WTC11 (cell line): ENCODE data around the gene MTHFD2. TPM values are rescaled to one million over a fixed set of nuclear protein-coding genes. Genes with fewer than 3 reads are reported as not detected.

Experiments used
- ATAC-seq: fragments of 200-7000 bp; cut with Tn5 transposase; 2 replicates; pipeline ENCODE4 v1.10.0; 2021; ENCODE audit warnings: mild to moderate bottlenecking, moderate library complexity
- CTCF ChIA-PET: fragments of 300-600 bp; sonication (Branson Sonifier 250); formaldehyde crosslinking; loops from one replicate; lab custom pipeline; 2021; ENCODE audit warnings: antibody characterized with exemption; lab: Charles Lee
- POLR2A ChIA-PET: fragments of 350-600 bp; sonication (Branson Sonifier 250); formaldehyde crosslinking; loops from one replicate; lab custom pipeline; 2021; ENCODE audit warnings: antibody characterized with exemption; lab: Charles Lee
- DNase-seq: peaks from one replicate; pipeline ENCODE4 v3.0.0; 2021; ENCODE audit warnings: low spot score
- H3K27ac Mint-ChIP-seq: 2 replicates; pipeline ENCODE4 v1.8.0; 2021; ENCODE audit warnings: mixed read lengths
- H3K27me3 Mint-ChIP-seq: 2 replicates; pipeline ENCODE4 v1.8.0; 2021; ENCODE audit warnings: low read depth, mild to moderate bottlenecking, moderate library complexity, mixed read lengths
- H3K36me3 Mint-ChIP-seq: 2 replicates; pipeline ENCODE4 v1.8.0; 2021; ENCODE audit warnings: mixed read lengths
- H3K4me1 Mint-ChIP-seq: 2 replicates; pipeline ENCODE4 v1.8.0; 2022; ENCODE audit warnings: mixed read lengths
- H3K4me3 Mint-ChIP-seq: 2 replicates; pipeline ENCODE4 v1.8.0; 2021; ENCODE audit warnings: mild to moderate bottlenecking, moderate library complexity, mixed read lengths
- H3K9me3 Mint-ChIP-seq: 2 replicates; pipeline ENCODE4 v1.8.0; 2021; ENCODE audit warnings: mixed read lengths
- ARID4B ChIP-seq: sonication (generic); formaldehyde crosslinking; IDR thresholded peaks from 2 replicates; pipeline ENCODE4 v1.8.0; 2023; ENCODE audit warnings: missing genetic modification reagents, mild to moderate bottlenecking, borderline replicate concordance
- CREB1 ChIP-seq: sonication (generic); formaldehyde crosslinking; IDR thresholded peaks from 2 replicates; pipeline ENCODE4 v1.8.0; 2023; ENCODE audit warnings: mild to moderate bottlenecking, missing genetic modification reagents
- E2F5 ChIP-seq: sonication (generic); formaldehyde crosslinking; IDR thresholded peaks from 2 replicates; pipeline ENCODE4 v1.8.1; 2022; ENCODE audit warnings: mild to moderate bottlenecking, moderate library complexity, missing genetic modification reagents
- FOXJ3 ChIP-seq: sonication (generic); formaldehyde crosslinking; IDR thresholded peaks from 2 replicates; pipeline ENCODE4 v1.9.0; 2021; ENCODE audit warnings: missing genetic modification reagents, mild to moderate bottlenecking, borderline replicate concordance
- JAZF1 ChIP-seq: fragments of 250-450 bp; sonication (Bioruptor Pico); IDR thresholded peaks from 2 replicates; pipeline ENCODE4 v1.9.0; 2021; ENCODE audit warnings: moderate library complexity, mild to moderate bottlenecking, inconsistent platforms
- NR2C2 ChIP-seq: sonication (generic); formaldehyde crosslinking; IDR thresholded peaks from 2 replicates; pipeline ENCODE4 v1.8.0; 2022; ENCODE audit warnings: mild to moderate bottlenecking, missing genetic modification reagents
- NR3C1 ChIP-seq: sonication (generic); formaldehyde crosslinking; conservative IDR thresholded peaks from 2 replicates; pipeline ENCODE4 v1.8.1; 2023; ENCODE audit warnings: low read depth, mild to moderate bottlenecking, missing genetic modification reagents
- PRDM15 ChIP-seq: sonication (generic); formaldehyde crosslinking; IDR thresholded peaks from 2 replicates; pipeline ENCODE4 v1.8.0; 2022; ENCODE audit warnings: missing genetic modification reagents
- PREB ChIP-seq: sonication (generic); formaldehyde crosslinking; IDR thresholded peaks from 2 replicates; pipeline ENCODE4 v1.8.1; 2022; ENCODE audit warnings: mild to moderate bottlenecking, missing genetic modification reagents, moderate library complexity, borderline replicate concordance
- RORB ChIP-seq: fragments of 250-450 bp; sonication (Bioruptor Pico); IDR thresholded peaks from 2 replicates; pipeline ENCODE4 v1.9.0; 2021; ENCODE audit warnings: mild to moderate bottlenecking
- SMAD3 ChIP-seq: sonication (generic); formaldehyde crosslinking; IDR thresholded peaks from 2 replicates; pipeline ENCODE4 v1.8.0; 2022; ENCODE audit warnings: missing genetic modification reagents, mild to moderate bottlenecking, borderline replicate concordance
- ZNF219 ChIP-seq: sonication (generic); formaldehyde crosslinking; IDR thresholded peaks from 2 replicates; pipeline ENCODE4 v1.8.0; 2023; ENCODE audit warnings: missing genetic modification reagents, mild to moderate bottlenecking, borderline replicate concordance
- ZNF512 ChIP-seq: sonication (generic); formaldehyde crosslinking; IDR thresholded peaks from 2 replicates; pipeline ENCODE4 v1.8.1; 2022; ENCODE audit warnings: missing genetic modification reagents, borderline replicate concordance
- ZNF532 ChIP-seq: fragments of 250-450 bp; sonication (Bioruptor Pico); IDR thresholded peaks from 2 replicates; pipeline ENCODE4 v1.9.0; 2021; ENCODE audit warnings: mild to moderate bottlenecking, borderline replicate concordance
- ZNF671 ChIP-seq: fragments of 250-450 bp; sonication (Bioruptor Pico); IDR thresholded peaks from 2 replicates; pipeline ENCODE4 v1.8.0; 2021; ENCODE audit warnings: mild to moderate bottlenecking
- total RNA-seq: library from RNA; stranded (reverse); gene quantifications from 3 replicates; pipeline ENCODE4 v1.2.3, GENCODE V29; 2021

Gene MTHFD2
- total RNA-seq, 1 experiment from 2014 or later = 251 TPM

- ATAC-seq (no peak), DNase-seq (no peak)
- Mint-ChIP-seq H3K27ac (no peak overlapping the region), H3K27me3 (peaks cover 9% of the 10 kb centered on the region), H3K4me1 (no peaks in the 10 kb centered on the region), H3K36me3 (no peaks in the 10 kb centered on the region), H3K9me3 (no peaks in the 10 kb centered on the region), H3K4me3 (no peak overlapping the region)
- CTCF ChIA-PET = interaction anchor here (0.6 to 2.1 kb wide), 3 partner anchors 15 to 88 kb away, joined by 3 to 5 read pairs (median 3); partner anchors contain the start of gene MOB1A
- POLR2A ChIA-PET = interaction anchor here (0.5 kb wide), 1 partner anchor 68 kb away, joined by 3 read pairs; the partner anchor contains the start of gene MOB1A
- TF ChIP-seq CREB1 (CRISPR knock-in tag) (no peak), NR3C1 (no peak), ARID4B (CRISPR knock-in tag) (no peak), ZNF512 (CRISPR knock-in tag) (no peak), ZNF219 (no peak), JAZF1 (CRISPR knock-in tag) (no peak)
These were observed 48.2 kb downstream of the MTHFD2 start for GRCh38 chr2:74246496-74247195.

GRCh38 chr2:74249406-74250122 is 51.1 kb downstream of the MTHFD2 start:
- no peak overlapping the region for H3K4me3 Mint-ChIP-seq
- H3K9me3 Mint-ChIP-seq = no peaks in the 10 kb centered on the region
- H3K4me1 Mint-ChIP-seq = no peaks in the 10 kb centered on the region
- no peak overlapping the region for H3K27ac Mint-ChIP-seq
- ChIA-PET POLR2A (interaction anchor here (1.0 kb wide), 1 partner anchor 223 kb away, joined by 3 read pairs; the partner anchor contains the start of gene MRPL53), CTCF (interaction anchor here (0.6 to 3.0 kb wide), 27 partner anchors 7 to 569 kb away, joined by 3 to 36 read pairs (median 4); partner anchors contain the start of gene RTKN)
- H3K27me3 Mint-ChIP-seq = peaks cover 7% of the 10 kb centered on the region; the same call in 1 of the 2 replicates
- no peaks in the 10 kb centered on the region for H3K36me3 Mint-ChIP-seq
- DNase-seq (no peak), ATAC-seq (no peak)
- TF ChIP-seq RORB (CRISPR knock-in tag) (no peak), ZNF532 (CRISPR knock-in tag) (no peak), ZNF671 (no peak), E2F5 (CRISPR knock-in tag) (no peak), PRDM15 (CRISPR knock-in tag) (no peak), FOXJ3 (CRISPR knock-in tag) (no peak), SMAD3 (no peak), PREB (CRISPR knock-in tag) (no peak), NR2C2 (CRISPR knock-in tag) (no peak), ZNF219 (no peak)
